Endometrium (tissue), 2 donors: ENCODE results near the gene LPIN2.
"Not testable (repeated sequence)": the region's sequence is repeated elsewhere in the genome, so short reads cannot be mapped to it uniquely, and the experiment has no call there.

ENCODE experiments used
- FAIRE-seq: peaks from 2 replicates; lab custom pipeline; 2012; peaks lifted over from hg19 to GRCh38; lab: Jason Lieb, UNC
- donor health status: control.
- donor health status: control.

Gene LPIN2, protein sequence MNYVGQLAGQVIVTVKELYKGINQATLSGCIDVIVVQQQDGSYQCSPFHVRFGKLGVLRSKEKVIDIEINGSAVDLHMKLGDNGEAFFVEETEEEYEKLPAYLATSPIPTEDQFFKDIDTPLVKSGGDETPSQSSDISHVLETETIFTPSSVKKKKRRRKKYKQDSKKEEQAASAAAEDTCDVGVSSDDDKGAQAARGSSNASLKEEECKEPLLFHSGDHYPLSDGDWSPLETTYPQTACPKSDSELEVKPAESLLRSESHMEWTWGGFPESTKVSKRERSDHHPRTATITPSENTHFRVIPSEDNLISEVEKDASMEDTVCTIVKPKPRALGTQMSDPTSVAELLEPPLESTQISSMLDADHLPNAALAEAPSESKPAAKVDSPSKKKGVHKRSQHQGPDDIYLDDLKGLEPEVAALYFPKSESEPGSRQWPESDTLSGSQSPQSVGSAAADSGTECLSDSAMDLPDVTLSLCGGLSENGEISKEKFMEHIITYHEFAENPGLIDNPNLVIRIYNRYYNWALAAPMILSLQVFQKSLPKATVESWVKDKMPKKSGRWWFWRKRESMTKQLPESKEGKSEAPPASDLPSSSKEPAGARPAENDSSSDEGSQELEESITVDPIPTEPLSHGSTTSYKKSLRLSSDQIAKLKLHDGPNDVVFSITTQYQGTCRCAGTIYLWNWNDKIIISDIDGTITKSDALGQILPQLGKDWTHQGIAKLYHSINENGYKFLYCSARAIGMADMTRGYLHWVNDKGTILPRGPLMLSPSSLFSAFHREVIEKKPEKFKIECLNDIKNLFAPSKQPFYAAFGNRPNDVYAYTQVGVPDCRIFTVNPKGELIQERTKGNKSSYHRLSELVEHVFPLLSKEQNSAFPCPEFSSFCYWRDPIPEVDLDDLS

GRCh38 chr18:3013024-3013804 lies at the start of gene LPIN2:
TSS of gene LPIN2 (minus strand) at chr18:3013144. CDS start at chr18:2960840, 52,304 bp downstream.
- FAIRE-seq, result peak; percentile 72

DNA sequence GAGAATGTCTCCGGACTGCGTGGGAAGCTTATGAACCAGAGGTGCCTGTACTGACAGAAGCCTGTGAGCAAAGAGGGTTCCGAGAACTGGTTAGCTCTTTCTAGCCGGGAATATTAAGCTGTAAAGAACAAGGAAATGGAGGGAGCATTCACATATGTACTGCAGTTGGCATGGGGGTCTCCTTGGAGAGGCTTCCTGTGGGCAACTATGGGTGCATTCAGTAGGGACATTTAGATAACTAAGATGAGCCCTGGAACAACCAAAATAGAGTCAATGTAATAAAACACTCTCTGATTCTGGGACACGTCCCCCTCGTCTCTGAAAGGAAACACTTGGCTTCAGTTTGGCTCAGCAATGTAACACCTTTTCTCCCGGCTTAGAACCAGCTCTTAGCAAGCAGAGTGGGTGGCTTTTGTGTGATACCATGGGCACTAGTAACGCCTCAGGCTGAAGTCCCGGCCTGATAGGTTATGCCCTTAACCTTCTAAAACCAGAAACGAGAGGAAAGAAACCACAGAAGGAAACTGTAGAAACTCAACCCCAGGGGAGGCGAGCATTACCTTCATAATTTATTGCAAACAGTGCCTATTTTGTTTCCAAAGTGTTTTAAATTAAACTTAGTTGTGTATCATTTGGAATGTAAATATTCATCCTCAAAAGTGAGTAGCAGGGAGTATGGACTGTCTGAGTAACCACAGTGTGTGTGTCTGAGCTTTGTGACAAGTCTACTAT lies 48.8 kb upstream of the LPIN2 start:
- no peak for FAIRE-seq

- no peak for FAIRE-seq
Measured at GRCh38 chr18:3060667-3061580, 48.0 kb upstream of the LPIN2 start.

GRCh38 chr18:3059272-3059671 lies 46.3 kb upstream of the LPIN2 start:
- no peak for FAIRE-seq

- no peak for FAIRE-seq
Measured at GRCh38 chr18:3058328-3059191, 45.6 kb upstream of the LPIN2 start.

GRCh38 chr18:3057526-3057925 lies 44.6 kb upstream of the LPIN2 start:
- no peak for FAIRE-seq

DNA sequence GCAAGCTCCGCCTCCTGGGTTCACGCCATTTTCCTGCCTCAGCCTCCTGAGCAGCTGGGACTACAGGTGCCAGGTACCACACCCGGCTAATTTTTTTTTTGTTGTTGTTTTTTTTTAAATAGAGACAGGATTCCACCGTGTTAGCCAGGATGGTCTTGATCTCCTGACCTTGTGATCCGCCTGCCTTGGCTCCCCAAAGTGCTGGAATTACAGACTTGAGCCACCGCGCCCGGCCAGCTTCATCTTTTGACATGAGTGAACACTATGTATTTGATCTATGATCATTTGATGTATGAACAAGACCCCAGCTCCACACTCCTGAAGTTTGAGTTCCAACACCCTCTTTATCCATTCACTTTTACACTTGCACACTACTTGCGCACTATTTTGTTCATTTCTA lies 43.4 kb upstream of the LPIN2 start:
- FAIRE-seq, result no peak

GRCh38 chr18:3055816-3056215 lies 42.9 kb upstream of the LPIN2 start:
- no peak for FAIRE-seq

DNA sequence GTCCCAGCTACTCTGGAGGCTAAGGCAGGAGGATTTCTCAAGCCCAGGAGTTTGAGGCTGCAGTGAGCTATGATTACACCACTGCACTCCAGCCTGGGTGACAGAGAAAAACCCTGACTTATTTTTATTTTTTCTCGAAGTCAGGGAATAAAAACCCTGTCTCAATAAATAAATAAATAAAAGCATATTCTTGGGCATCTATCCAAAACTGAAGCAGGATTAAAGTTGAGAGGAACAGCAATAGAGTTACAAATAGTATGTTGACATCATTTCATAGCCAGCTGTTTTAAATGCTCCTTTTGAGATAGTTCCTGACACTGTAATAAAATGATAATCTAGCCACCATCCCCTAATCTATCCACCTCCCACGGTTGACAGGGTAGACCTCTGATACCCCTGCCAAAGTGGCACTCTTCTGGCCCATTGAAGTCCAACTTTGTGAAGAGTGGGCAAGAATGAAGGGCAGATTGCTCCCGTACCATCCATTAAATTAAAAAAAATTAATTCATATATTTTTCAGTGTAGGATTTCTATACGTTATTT lies 42.3 kb upstream of the LPIN2 start:
- no peak for FAIRE-seq

- no peak for FAIRE-seq
Measured at GRCh38 chr18:3054780-3055179, 41.8 kb upstream of the LPIN2 start.

DNA sequence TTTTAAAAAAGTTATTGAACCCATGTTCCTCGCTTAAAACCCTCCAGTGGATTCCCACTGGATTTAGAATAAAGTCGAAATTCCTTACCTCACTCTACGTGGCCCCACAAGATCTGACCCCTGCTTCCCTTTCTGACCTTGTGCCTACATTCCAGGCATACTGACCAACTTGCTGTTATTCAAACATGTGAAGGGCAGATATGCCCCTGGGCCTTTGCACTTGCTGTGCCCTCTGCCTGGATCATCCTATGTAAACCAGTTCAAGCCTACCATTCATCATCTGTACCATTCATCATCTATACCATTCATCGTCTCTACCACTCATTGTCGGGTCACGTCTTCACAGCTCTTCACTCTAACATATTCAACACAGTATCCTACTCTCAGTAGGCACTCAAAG lies 41.3 kb upstream of the LPIN2 start:
- FAIRE-seq, result no peak

DNA sequence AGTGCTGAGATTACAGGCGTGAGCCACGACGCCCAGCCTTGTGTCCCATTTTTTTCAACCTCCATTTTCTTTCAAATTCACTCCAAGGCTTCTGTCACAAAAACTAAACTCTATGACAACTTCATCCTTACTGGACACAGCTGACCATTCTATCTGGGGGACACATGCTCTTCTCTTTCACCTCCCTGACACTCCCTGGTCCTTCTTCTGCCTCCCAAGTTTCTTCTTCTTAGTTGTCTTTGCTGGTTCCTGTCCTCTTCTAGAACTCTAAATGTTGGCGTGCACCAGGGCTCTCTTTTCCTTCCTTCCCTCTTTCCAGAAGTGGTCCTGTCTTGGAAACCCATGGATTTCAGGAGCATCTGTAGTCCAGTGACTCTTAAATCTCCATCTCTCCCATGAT lies 40.1 kb upstream of the LPIN2 start:
- no peak for FAIRE-seq

DNA sequence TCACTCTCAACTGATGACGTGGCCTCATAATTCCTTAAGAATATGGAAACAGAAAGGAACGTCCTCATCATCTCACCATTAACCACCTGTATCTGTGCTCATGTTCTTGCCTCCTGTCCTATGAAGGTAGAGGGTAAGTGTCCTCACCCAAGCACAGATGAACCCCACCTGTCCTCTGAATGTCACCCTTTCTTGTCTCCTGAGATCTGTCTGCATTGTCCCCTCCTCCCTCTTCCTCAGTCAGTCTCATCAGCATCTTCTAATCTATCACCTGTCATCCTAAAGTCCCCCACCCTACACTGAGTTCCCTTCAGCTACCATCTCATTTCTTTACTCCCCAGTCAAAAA lies 39.4 kb upstream of the LPIN2 start:
- no peak for FAIRE-seq

DNA sequence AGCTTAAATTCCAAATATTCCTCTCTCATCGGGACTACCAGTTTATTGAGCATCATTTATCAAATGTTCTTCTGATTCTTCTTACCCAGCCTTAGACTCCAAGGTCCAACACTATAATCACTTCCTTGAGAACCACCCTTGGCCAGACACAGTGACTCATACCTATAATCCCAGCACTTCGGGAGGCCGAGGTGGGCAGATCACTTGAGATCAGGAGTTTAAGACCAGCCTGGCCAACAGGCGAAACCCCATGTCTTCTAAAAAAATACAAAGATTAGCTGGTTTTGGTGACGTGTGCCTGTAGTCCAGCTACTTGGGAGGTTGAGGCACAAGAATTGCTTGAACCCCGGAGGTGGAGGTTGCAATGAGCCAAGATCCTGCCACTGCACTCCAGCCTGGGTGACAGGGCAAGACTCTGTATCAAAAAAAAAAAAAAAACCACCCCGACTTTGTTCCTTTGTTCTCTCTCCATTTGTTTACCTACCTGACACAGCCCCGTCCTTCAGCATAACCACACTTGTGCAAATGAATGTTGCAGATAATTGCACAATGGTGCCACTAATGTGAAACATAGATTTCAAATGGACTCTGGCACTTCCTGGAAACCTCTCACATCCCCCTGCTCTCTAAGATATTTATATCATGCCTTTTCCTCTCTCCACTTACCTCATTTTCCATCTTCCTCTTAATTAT lies 38.9 kb upstream of the LPIN2 start:
- no peak for FAIRE-seq

- not testable (repeated sequence) for FAIRE-seq
Measured at GRCh38 chr18:3049897-3050454, 37.0 kb upstream of the LPIN2 start.

DNA sequence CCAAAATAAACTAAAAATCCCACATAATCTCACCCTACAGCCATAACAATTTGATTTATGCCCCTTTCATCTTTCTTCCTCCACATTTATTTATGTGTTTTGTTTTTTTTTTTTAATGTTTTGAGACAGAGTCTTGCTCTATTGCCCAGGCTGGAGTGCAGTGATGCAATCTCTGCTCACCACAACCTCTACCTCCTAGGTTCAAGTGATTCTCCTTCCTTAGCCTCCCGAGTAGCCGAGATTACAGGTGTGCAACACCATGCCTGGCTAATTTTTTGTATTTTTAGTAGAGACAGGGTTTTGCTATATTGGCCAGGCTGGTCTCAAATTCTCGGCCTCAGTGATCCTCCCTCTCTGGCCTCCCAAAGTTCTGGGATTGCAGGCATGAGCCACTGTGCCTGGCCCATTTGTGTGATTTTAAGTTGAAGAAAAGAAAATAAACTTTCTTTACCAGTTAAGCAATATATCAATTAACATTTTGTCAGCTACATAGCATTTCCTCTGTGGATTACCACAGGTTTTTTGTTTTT lies 35.9 kb upstream of the LPIN2 start:
- no peak for FAIRE-seq

GRCh38 chr18:3048121-3048520 lies 35.2 kb upstream of the LPIN2 start:
- FAIRE-seq, result no peak

- no peak for FAIRE-seq
Measured at GRCh38 chr18:3046216-3046808, 33.4 kb upstream of the LPIN2 start.
